Measurements from ENCODE around the gene SLC11A1. TPM values are rescaled to one million over a fixed set of nuclear protein-coding genes. Genes with fewer than 3 reads are reported as not detected.

SLC11A1 gene
- total RNA-seq, 2 experiments from 2014 or later = 0.10 to 0.26 TPM

GRCh38 chr2:218419630-218420216 lies 37.6 kb downstream of the SLC11A1 start:
- intact Hi-C loops (cut with micrococcal nuclease) = no loop called here
- no peak overlapping the region for H3K4me3 Mint-ChIP-seq
- no peak for DNase-seq
- H3K4me1 Mint-ChIP-seq (ENCODE audit: low read depth) = no peaks in the 10 kb centered on the region
- no peaks in the 10 kb centered on the region for H3K36me3 Mint-ChIP-seq
- CTCF ChIA-PET = no interaction called here
- H3K27me3 Mint-ChIP-seq = no peaks in the 10 kb centered on the region
- POLR2A ChIA-PET = no interaction called here
- H3K27ac Mint-ChIP-seq = no peak overlapping the region
- H3K9me3 Mint-ChIP-seq = no peaks in the 10 kb centered on the region

- H3K27me3 Mint-ChIP-seq = no peaks in the 10 kb centered on the region
- no peak for DNase-seq
- ChIA-PET CTCF (no interaction called here), POLR2A (no interaction called here)
- no peaks in the 10 kb centered on the region for H3K4me1 Mint-ChIP-seq (ENCODE audit: low read depth)
- H3K36me3 Mint-ChIP-seq = no peaks in the 10 kb centered on the region
- H3K9me3 Mint-ChIP-seq = no peaks in the 10 kb centered on the region
- no peak overlapping the region for H3K4me3 Mint-ChIP-seq
- intact Hi-C loops (cut with micrococcal nuclease) = no loop called here
- no peak overlapping the region for H3K27ac Mint-ChIP-seq
Observed at GRCh38 chr2:218421027-218421426, 39.0 kb downstream of the SLC11A1 start.

- no peak for DNase-seq
- POLR2A ChIA-PET = no interaction called here
Observed at GRCh38 chr2:218422403-218423086, 40.5 kb downstream of the SLC11A1 start.

GRCh38 chr2:218423584-218423983 lies 41.5 kb downstream of the SLC11A1 start:
- H3K4me1 Mint-ChIP-seq (ENCODE audit: low read depth) = no peaks in the 10 kb centered on the region
- H3K27ac Mint-ChIP-seq = no peak overlapping the region
- no peak overlapping the region for H3K4me3 Mint-ChIP-seq
- no peak for DNase-seq
- intact Hi-C loops (cut with micrococcal nuclease) = no loop called here
- ChIA-PET CTCF (no interaction called here), POLR2A (no interaction called here)
- H3K36me3 Mint-ChIP-seq = no peaks in the 10 kb centered on the region
- no peaks in the 10 kb centered on the region for H3K27me3 Mint-ChIP-seq
- H3K9me3 Mint-ChIP-seq = no peaks in the 10 kb centered on the region

More at GRCh38 chr2:218422403-218423086, 40.5 kb downstream of the SLC11A1 start:
- H3K27me3 Mint-ChIP-seq = no peaks in the 10 kb centered on the region
- H3K36me3 Mint-ChIP-seq = no peaks in the 10 kb centered on the region
- H3K4me3 Mint-ChIP-seq = no peak overlapping the region
- CTCF ChIA-PET = no interaction called here
- intact Hi-C loops (cut with micrococcal nuclease) = no loop called here
- H3K4me1 Mint-ChIP-seq (ENCODE audit: low read depth) = no peaks in the 10 kb centered on the region
- no peaks in the 10 kb centered on the region for H3K9me3 Mint-ChIP-seq
- H3K27ac Mint-ChIP-seq = no peak overlapping the region

- H3K27me3 Mint-ChIP-seq = no peaks in the 10 kb centered on the region
- CTCF ChIA-PET = no interaction called here
Observed at GRCh38 chr2:218425531-218425930, 43.5 kb downstream of the SLC11A1 start.

GRCh38 chr2:218427741-218428140 lies 45.7 kb downstream of the SLC11A1 start:
- Mint-ChIP-seq H3K36me3 (no peaks in the 10 kb centered on the region), H3K9me3 (no peaks in the 10 kb centered on the region), H3K4me1 (ENCODE audit: low read depth) (no peaks in the 10 kb centered on the region), H3K27ac (no peak overlapping the region), H3K4me3 (no peak overlapping the region), H3K27me3 (no peaks in the 10 kb centered on the region)
- DNase-seq = no peak
- ChIA-PET POLR2A (no interaction called here), CTCF (no interaction called here)
- intact Hi-C loops (cut with micrococcal nuclease) = no loop called here

More at GRCh38 chr2:218425531-218425930, 43.5 kb downstream of the SLC11A1 start:
- Mint-ChIP-seq H3K36me3 (no peaks in the 10 kb centered on the region), H3K4me1 (ENCODE audit: low read depth) (no peaks in the 10 kb centered on the region), H3K4me3 (no peak overlapping the region), H3K9me3 (no peaks in the 10 kb centered on the region), H3K27ac (no peak overlapping the region)
- POLR2A ChIA-PET = no interaction called here
- intact Hi-C loops (cut with micrococcal nuclease) = no loop called here
- DNase-seq = no peak

GRCh38 chr2:218428846-218429558 lies 46.9 kb downstream of the SLC11A1 start:
- ChIA-PET CTCF (interaction anchor here (0.6 kb wide), 1 partner anchor 74 kb away, joined by 3 read pairs; no protein-coding TSS in a partner anchor), POLR2A (no interaction called here)
- Mint-ChIP-seq H3K4me1 (ENCODE audit: low read depth) (no peaks in the 10 kb centered on the region), H3K27ac (no peak overlapping the region), H3K9me3 (no peaks in the 10 kb centered on the region), H3K36me3 (no peaks in the 10 kb centered on the region), H3K4me3 (no peak overlapping the region), H3K27me3 (no peaks in the 10 kb centered on the region)
- intact Hi-C loops (cut with micrococcal nuclease) = no loop called here
- DNase-seq = no peak

GRCh38 chr2:218429911-218430692 lies 48.0 kb downstream of the SLC11A1 start:
- no peaks in the 10 kb centered on the region for H3K27me3 Mint-ChIP-seq
- no peak for DNase-seq
- H3K4me3 Mint-ChIP-seq = no peak overlapping the region
- no peak overlapping the region for H3K27ac Mint-ChIP-seq
- no peaks in the 10 kb centered on the region for H3K4me1 Mint-ChIP-seq (ENCODE audit: low read depth)
- ChIA-PET POLR2A (interaction anchor here (0.6 kb wide), 1 partner anchor 258 kb away, joined by 3 read pairs; no protein-coding TSS in a partner anchor), CTCF (interaction anchor here (1.2 kb wide), 1 partner anchor 137 kb away, joined by 3 read pairs; no protein-coding TSS in a partner anchor)
- H3K36me3 Mint-ChIP-seq = no peaks in the 10 kb centered on the region
- intact Hi-C loops (cut with micrococcal nuclease) = no loop called here
- no peaks in the 10 kb centered on the region for H3K9me3 Mint-ChIP-seq

- intact Hi-C loops (cut with micrococcal nuclease) = no loop called here
- H3K9me3 Mint-ChIP-seq = no peaks in the 10 kb centered on the region
- no peaks in the 10 kb centered on the region for H3K36me3 Mint-ChIP-seq
- no peak for DNase-seq
- ChIA-PET CTCF (interaction anchor here (1.2 kb wide), 1 partner anchor 138 kb away, joined by 3 read pairs; no protein-coding TSS in a partner anchor), POLR2A (no interaction called here)
- H3K27ac Mint-ChIP-seq = no peak overlapping the region
- H3K27me3 Mint-ChIP-seq = no peaks in the 10 kb centered on the region
- H3K4me3 Mint-ChIP-seq = no peak overlapping the region
- no peaks in the 10 kb centered on the region for H3K4me1 Mint-ChIP-seq (ENCODE audit: low read depth)
Observed at GRCh38 chr2:218430721-218431120, 48.6 kb downstream of the SLC11A1 start.

- intact Hi-C loops (cut with micrococcal nuclease) = no loop called here
- Mint-ChIP-seq H3K36me3 (no peaks in the 10 kb centered on the region), H3K4me3 (no peak overlapping the region), H3K27ac (no peak overlapping the region), H3K27me3 (no peaks in the 10 kb centered on the region), H3K4me1 (ENCODE audit: low read depth) (no peaks in the 10 kb centered on the region), H3K9me3 (no peaks in the 10 kb centered on the region)
- POLR2A ChIA-PET = no interaction called here
- no peak for DNase-seq
- CTCF ChIA-PET = no interaction called here
Observed at GRCh38 chr2:218431878-218432277, 49.8 kb downstream of the SLC11A1 start.

- Mint-ChIP-seq H3K4me3 (no peak overlapping the region), H3K4me1 (ENCODE audit: low read depth) (no peaks in the 10 kb centered on the region), H3K9me3 (no peaks in the 10 kb centered on the region), H3K36me3 (no peaks in the 10 kb centered on the region), H3K27ac (no peak overlapping the region), H3K27me3 (no peaks in the 10 kb centered on the region)
- ChIA-PET POLR2A (no interaction called here), CTCF (no interaction called here)
- intact Hi-C loops (cut with micrococcal nuclease) = no loop called here
- DNase-seq = no peak
Observed at GRCh38 chr2:218432676-218433365, 50.7 kb downstream of the SLC11A1 start.

GRCh38 chr2:218434456-218434855 lies 52.4 kb downstream of the SLC11A1 start:
- H3K4me3 Mint-ChIP-seq = no peak overlapping the region
- H3K27me3 Mint-ChIP-seq = no peaks in the 10 kb centered on the region
- H3K4me1 Mint-ChIP-seq (ENCODE audit: low read depth) = no peaks in the 10 kb centered on the region
- no peaks in the 10 kb centered on the region for H3K9me3 Mint-ChIP-seq
- H3K27ac Mint-ChIP-seq = no peak overlapping the region
- POLR2A ChIA-PET = no interaction called here
- CTCF ChIA-PET = no interaction called here
- intact Hi-C loops (cut with micrococcal nuclease) = no loop called here
- H3K36me3 Mint-ChIP-seq = no peaks in the 10 kb centered on the region
- DNase-seq = no peak

Data from activated CD4-positive, alpha-beta memory T cell treated with anti-CD3 and anti-CD28 coated beads for 36 hours (primary cell).